Spleen (tissue), 11 donors: ENCODE results near the gene CD9. TPM values are rescaled to one million over a fixed set of nuclear protein-coding genes. Genes with fewer than 3 reads are reported as not detected.

ENCODE experiments used
- DNase-seq: peaks from one replicate; pipeline ENCODE4 v3.0.0-alpha.2; 2020
- H3K27ac ChIP-seq, 8 donors: fragments of 200-600 bp; sonication (generic) in 7 of 8; 1 replicate in 4 of 8; 2 replicates in 4 of 8; pipeline versions ENCODE4 v1.5.0 to v1.8.0; 2016 to 2021; ENCODE audit warnings: inconsistent platforms in 4 of 8, mild to moderate bottlenecking in 4 of 8, moderate library complexity in 1 of 8
- H3K27me3 ChIP-seq, 7 donors: fragments of 200-600 bp; sonication (generic) in 6 of 7; replicated peaks in 1 of 7; 1 replicate in 4 of 7; 2 replicates in 3 of 7; pipeline versions ENCODE4 v1.5.0 to v1.8.0; 2016 to 2021; ENCODE audit warnings: inconsistent platforms in 3 of 7, mild to moderate bottlenecking in 1 of 7
- H3K36me3 ChIP-seq, 6 donors: fragments of 200-600 bp; sonication (generic) in 5 of 6; 1 replicate in 4 of 6; 2 replicates in 2 of 6; pipeline versions ENCODE4 v1.5.0 to v1.8.0; 2016 to 2021; ENCODE audit warnings: inconsistent platforms in 2 of 6
- H3K4me1 ChIP-seq, 6 donors: fragments of 200-600 bp; sonication (generic) in 5 of 6; 1 replicate in 3 of 6; 2 replicates in 3 of 6; pipeline versions ENCODE4 v1.5.0 to v1.8.0; 2016 to 2021; ENCODE audit warnings: inconsistent platforms in 3 of 6
- H3K4me3 ChIP-seq, 8 donors: fragments of 200-600 bp; sonication (generic) in 7 of 8; 1 replicate in 4 of 8; 2 replicates in 4 of 8; pipeline versions ENCODE4 v1.5.0 to v1.8.0; 2016 to 2021; ENCODE audit warnings: inconsistent platforms in 4 of 8, mild to moderate bottlenecking in 4 of 8, moderate library complexity in 2 of 8
- H3K9me3 ChIP-seq, 8 donors: fragments of 200-600 bp; sonication (generic) in 7 of 8; 1 replicate in 4 of 8; 2 replicates in 4 of 8; pipeline versions ENCODE4 v1.5.0 to v1.8.0; 2016 to 2021; ENCODE audit warnings: inconsistent platforms in 4 of 8
- CTCF ChIP-seq, 11 experiments: fragments of 200-600 bp in 7 of 11; fragments of 450-650 bp in 4 of 11; sonication (generic) in 4 of 11; IDR thresholded peaks in 8 of 11; conservative IDR thresholded peaks in 3 of 11; 1 replicate in 7 of 11; 2 replicates in 4 of 11; pipeline versions ENCODE4 v1.4.0 to v1.8.0; 2016 to 2021; ENCODE audit warnings: antibody characterized with exemption in 11 of 11, inconsistent platforms in 4 of 11, mild to moderate bottlenecking in 1 of 11
- POLR2A ChIP-seq, 3 donors: fragments of 450-650 bp; IDR thresholded peaks; one replicate each; pipeline ENCODE4 v1.5.1; 2017; ENCODE audit warnings: antibody characterized with exemption in 3 of 3, mild to moderate bottlenecking in 1 of 3
- POLR2AphosphoS5 ChIP-seq, 3 donors: sonication (generic); formaldehyde crosslinking; IDR thresholded peaks; one replicate each; pipeline ENCODE4 v1.5.1; 2017; ENCODE audit warnings: antibody characterized with exemption in 3 of 3
- WGBS, 5 donors: extraction: QIAGEN DNeasy Blood & Tissue Kit in 3 of 5; methylation state at CpG; one replicate each; pipeline versions ENCODE4 v1.1.5 to v1.1.7; 2013 to 2018; 5-methylcytosine and 5-hydroxymethylcytosine counted together
- intact Hi-C: fragments of 100-400 bp; cut with DNase I; formaldehyde crosslinking; loops from one replicate; pipeline ENCODE4 v1.15.0; 2023; ENCODE audit warnings: low total_unique reads
- polyA plus RNA-seq, 3 donors: library from polyadenylated mRNA; stranded (reverse); fragments of 200-250 nt; gene quantifications; one replicate each; pipeline ENCODE4 v1.2.1, GENCODE V29; 2013
- total RNA-seq, 7 donors: library from RNA; depleted of rRNA in 3 of 7; stranded (reverse); fragments of >200 nt in 3 of 7; fragmentation: NEBNext Ultra II Directional in 4 of 7; extraction: Animal tissue kit (Norgen Biotek cat#: 25700) in 4 of 7; gene quantifications; one replicate each; pipeline versions ENCODE4 v1.1.0 to v1.2.1, GENCODE V29; 2016 to 2021
- donor health status: healthy with polysubstance abuse.
- donor health status: DM: no; HTN: no; CAD: no; lungs with moderate emphysema.
- donor health status: DM: no; HTN: no; CAD: no.
- donor health status: Bipolar disorder and iron deficiency.
- donor health status: healthy.
- donor health status: DM: no; HTN: no; CAD: no.
- donor health status: DM: yes; HTN: yes; CAD: no.

Gene CD9
- total and polyA plus RNA-seq, 10 donors, result 16.2 to 113 (median 68.9) TPM

GRCh38 chr12:6226679-6227051, 26.5 kb downstream of the CD9 start:
- Histone ChIP-seq H3K9me3 (no peaks in the 10 kb centered on the region), H3K27ac (peak overlapping the region in 3 of 8 donors; percentile 19 to 81 (median 26)), H3K27me3 (no peaks in the 10 kb centered on the region), H3K36me3 (peaks cover 0 to 49% (median 0%) of the 10 kb centered on the region in 6 donors), H3K4me3 (no peak overlapping the region), H3K4me1 (peaks cover 0 to 65% (median 25%) of the 10 kb centered on the region in 6 donors)
- no peak for DNase-seq
- intact Hi-C loops, result no loop called here
- TF ChIP-seq CTCF (IDR thresholded peaks at IDR 0.05 in 8 of 11, conservative IDR thresholded peaks at IDR 0.05 in 3 of 11) (no peak), POLR2AphosphoS5 (IDR thresholded peaks at IDR 0.05) (no peak), POLR2A (IDR thresholded peaks at IDR 0.05) (no peak)
- WGBS, 5 donors, result 69 to 83% (median 80%) methylated on average over 10 of the region's 10 CpGs

- intact Hi-C loops, result no loop called here
- no peaks in the 10 kb centered on the region for H3K9me3 ChIP-seq
- 73 to 80% (median 75%) methylated on average over 9 of the region's 9 CpGs for WGBS, 5 donors
- no peak overlapping the region for H3K4me3 ChIP-seq
- H3K27me3 ChIP-seq, result no peaks in the 10 kb centered on the region
- H3K27ac ChIP-seq, result peak overlapping the region in 1 of 8 donors; percentile 81
- DNase-seq, result no peak
- H3K36me3 ChIP-seq, result peaks cover 0 to 62% (median 0%) of the 10 kb centered on the region in 6 donors
- H3K4me1 ChIP-seq, result peaks cover 0 to 85% (median 34%) of the 10 kb centered on the region in 6 donors
- TF ChIP-seq POLR2AphosphoS5 (IDR thresholded peaks at IDR 0.05), result no peak
- no peak for TF ChIP-seq CTCF (IDR thresholded peaks at IDR 0.05 in 8 of 11, conservative IDR thresholded peaks at IDR 0.05 in 3 of 11)
- no peak for TF ChIP-seq POLR2A (IDR thresholded peaks at IDR 0.05)
Measured at GRCh38 chr12:6228535-6229223, 28.5 kb downstream of the CD9 start.

- peaks cover 0 to 62% (median 0%) of the 10 kb centered on the region in 6 donors for H3K36me3 ChIP-seq
- 73 to 88% (median 78%) methylated on average over 23 to 24 of the region's 24 CpGs for WGBS, 5 donors
- peak; percentile 79 for DNase-seq
- no peak overlapping the region for H3K4me3 ChIP-seq
- H3K27me3 ChIP-seq, result no peaks in the 10 kb centered on the region
- peak overlapping the region in 7 of 8 donors; percentile 51 to 85 (median 55) for H3K27ac ChIP-seq
- intact Hi-C loops, result no loop called here
- H3K9me3 ChIP-seq, result no peaks in the 10 kb centered on the region
- no peak for TF ChIP-seq POLR2AphosphoS5 (IDR thresholded peaks at IDR 0.05)
- TF ChIP-seq CTCF (IDR thresholded peaks at IDR 0.05 in 8 of 11, conservative IDR thresholded peaks at IDR 0.05 in 3 of 11), result no peak
- TF ChIP-seq POLR2A (IDR thresholded peaks at IDR 0.05), result no peak
- H3K4me1 ChIP-seq, result peaks cover 0 to 85% (median 36%) of the 10 kb centered on the region in 6 donors
Measured at GRCh38 chr12:6229224-6230218, 29.3 kb downstream of the CD9 start.
